PC-9 (cell line): ENCODE data around the gene CCR6. TPM values are rescaled to one million over a fixed set of nuclear protein-coding genes. Genes with fewer than 3 reads are reported as not detected.

Experiments
- BruUV-seq: library from RNA; stranded (reverse); fragments of 400-500 nt; replicated peaks from 2 replicates; lab custom pipeline; 2021; lab: Mats Ljungman, UMichigan
- CTCF ChIA-PET: fragments of 300-600 bp; sonication (Branson Sonifier 250); formaldehyde crosslinking; loops from one replicate; lab custom pipeline; 2022; ENCODE audit warnings: antibody characterized with exemption; lab: Charles Lee
- POLR2A ChIA-PET: fragments of 300-600 bp; sonication (Branson Sonifier 250); formaldehyde crosslinking; loops from one replicate; lab custom pipeline; 2022; ENCODE audit warnings: antibody characterized with exemption; ENCODE audit not compliant: unreplicated experiment; lab: Charles Lee
- DNase-seq, 2 experiments: peaks; one replicate each; pipeline versions ENCODE4 v3.0.0 to v3.0.0-alpha.2; 2015 to 2022; ENCODE audit warnings: mixed read lengths in 1 of 2
- H2AFZ ChIP-seq: fragments of 200-600 bp; sonication (generic); 2 replicates; pipeline ENCODE4 v1.8.1; 2017; ENCODE audit warnings: antibody characterized with exemption
- H3F3A ChIP-seq: fragments of 200-600 bp; sonication (generic); 2 replicates; pipeline ENCODE4 v1.8.1; 2017; ENCODE audit warnings: antibody characterized with exemption, mild to moderate bottlenecking, low read depth; ENCODE audit not compliant: insufficient read depth
- H3K27ac ChIP-seq: fragments of 200-600 bp; sonication (generic); 2 replicates; pipeline ENCODE4 v1.6.1; 2016; ENCODE audit warnings: mixed run types
- H3K27me3 ChIP-seq: fragments of 200-600 bp; sonication (generic); 2 replicates; pipeline ENCODE4 v1.6.1; 2016; ENCODE audit warnings: low read depth, mixed run types; ENCODE audit not compliant: insufficient read depth
- H3K36me3 ChIP-seq: fragments of 200-600 bp; sonication (generic); 2 replicates; pipeline ENCODE4 v1.6.1; 2016; ENCODE audit warnings: low read depth, mixed run types
- H3K4me1 ChIP-seq: fragments of 200-600 bp; sonication (generic); replicated peaks from 2 replicates; pipeline ENCODE4 v1.6.1; 2016; ENCODE audit warnings: mixed run types; ENCODE audit not compliant: insufficient read depth
- H3K4me2 ChIP-seq: fragments of 200-600 bp; sonication (generic); 2 replicates; pipeline ENCODE4 v1.6.1; 2017; ENCODE audit warnings: mixed run types
- H3K4me3 ChIP-seq: fragments of 200-600 bp; sonication (generic); 2 replicates; pipeline ENCODE4 v1.6.1; 2016; ENCODE audit warnings: mixed run types
- H3K79me2 ChIP-seq: fragments of 200-600 bp; sonication (generic); 2 replicates; pipeline ENCODE4 v1.6.1; 2017; ENCODE audit warnings: low read depth, mixed run types
- H3K9me2 ChIP-seq: fragments of 200-600 bp; sonication (generic); 2 replicates; pipeline ENCODE4 v1.8.1; 2017; ENCODE audit warnings: mild to moderate bottlenecking; ENCODE audit not compliant: insufficient read depth
- H3K9me3 ChIP-seq: fragments of 200-600 bp; sonication (generic); 2 replicates; pipeline ENCODE4 v1.8.1; 2016; ENCODE audit warnings: low read depth; ENCODE audit not compliant: insufficient read depth
- H4K20me1 ChIP-seq: fragments of 200-600 bp; sonication (generic); 2 replicates; pipeline ENCODE4 v1.8.1; 2017; ENCODE audit not compliant: insufficient read depth
- CTCF ChIP-seq: fragments of 200-600 bp; sonication (generic); conservative IDR thresholded peaks from 2 replicates; pipeline ENCODE4 v1.6.1; 2017; ENCODE audit warnings: mixed run types, antibody characterized with exemption, mild to moderate bottlenecking, moderate library complexity
- EZH2 ChIP-seq: fragments of 200-600 bp; sonication (generic); IDR thresholded peaks from 2 replicates; pipeline ENCODE4 v1.8.0; 2017; ENCODE audit warnings: antibody characterized with exemption, low read depth
- intact Hi-C: fragments of 100-400 bp; cut with micrococcal nuclease; formaldehyde crosslinking; loops from one replicate; pipeline ENCODE4 v1.10.0; 2022; ENCODE audit not compliant: unreplicated experiment
- total RNA-seq: library from RNA; stranded (reverse); gene quantifications from 2 replicates; pipeline ENCODE4 v1.2.3, GENCODE V29; 2021

CCR6 gene
- total RNA-seq, 1 experiment from 2014 or later: not detected

DNA sequence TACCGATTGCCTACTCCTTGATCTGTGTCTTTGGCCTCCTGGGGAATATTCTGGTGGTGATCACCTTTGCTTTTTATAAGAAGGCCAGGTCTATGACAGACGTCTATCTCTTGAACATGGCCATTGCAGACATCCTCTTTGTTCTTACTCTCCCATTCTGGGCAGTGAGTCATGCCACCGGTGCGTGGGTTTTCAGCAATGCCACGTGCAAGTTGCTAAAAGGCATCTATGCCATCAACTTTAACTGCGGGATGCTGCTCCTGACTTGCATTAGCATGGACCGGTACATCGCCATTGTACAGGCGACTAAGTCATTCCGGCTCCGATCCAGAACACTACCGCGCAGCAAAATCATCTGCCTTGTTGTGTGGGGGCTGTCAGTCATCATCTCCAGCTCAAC, 13.5 kb downstream of the CCR6 start:
- no TSS peak for BruUV-seq

DNA sequence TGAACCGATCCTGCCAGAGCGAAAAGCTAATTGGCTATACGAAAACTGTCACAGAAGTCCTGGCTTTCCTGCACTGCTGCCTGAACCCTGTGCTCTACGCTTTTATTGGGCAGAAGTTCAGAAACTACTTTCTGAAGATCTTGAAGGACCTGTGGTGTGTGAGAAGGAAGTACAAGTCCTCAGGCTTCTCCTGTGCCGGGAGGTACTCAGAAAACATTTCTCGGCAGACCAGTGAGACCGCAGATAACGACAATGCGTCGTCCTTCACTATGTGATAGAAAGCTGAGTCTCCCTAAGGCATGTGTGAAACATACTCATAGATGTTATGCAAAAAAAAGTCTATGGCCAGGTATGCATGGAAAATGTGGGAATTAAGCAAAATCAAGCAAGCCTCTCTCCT, 14.2 kb downstream of the CCR6 start:
- TF ChIP-seq EZH2: no peak
- no peak for TF ChIP-seq CTCF
- Histone ChIP-seq H3K27me3 (peaks cover 91% of the 10 kb centered on the region), H3K79me2 (no peaks in the 10 kb centered on the region), H3K4me1 (no peaks in the 10 kb centered on the region), H3K36me3 (no peaks in the 10 kb centered on the region), H2AFZ (no peak overlapping the region), H3K9me2 (no peaks in the 10 kb centered on the region), H3F3A (no peaks in the 10 kb centered on the region), H3K4me3 (no peak overlapping the region), H3K27ac (no peak overlapping the region), H3K9me3 (no peaks in the 10 kb centered on the region; the same call in 1 of the 2 replicates), H4K20me1 (no peaks in the 10 kb centered on the region), H3K4me2 (no peak overlapping the region)
- ChIA-PET POLR2A (no interaction called here), CTCF (no interaction called here)
- DNase-seq: no peak
- no TSS peak for BruUV-seq
- intact Hi-C loops: no loop called here

More for the DNA sequence above, 13.5 kb downstream of the CCR6 start:
- Histone ChIP-seq H3K27ac (no peak overlapping the region), H3K27me3 (peaks cover 93% of the 10 kb centered on the region), H3K9me3 (no peaks in the 10 kb centered on the region; the same call in 1 of the 2 replicates), H3K79me2 (no peaks in the 10 kb centered on the region), H2AFZ (no peak overlapping the region), H3K4me3 (no peak overlapping the region), H3K4me1 (no peaks in the 10 kb centered on the region), H3F3A (no peaks in the 10 kb centered on the region), H3K4me2 (no peak overlapping the region), H3K9me2 (no peaks in the 10 kb centered on the region), H4K20me1 (no peaks in the 10 kb centered on the region), H3K36me3 (no peaks in the 10 kb centered on the region)
- intact Hi-C loops: no loop called here
- TF ChIP-seq CTCF (no peak), EZH2 (no peak)
- CTCF ChIA-PET: no interaction called here
- POLR2A ChIA-PET: no interaction called here
- no peak for DNase-seq

- ChIA-PET POLR2A (no interaction called here), CTCF (no interaction called here)
- BruUV-seq: no TSS peak
These were observed 15.0 kb downstream of the CCR6 start for GRCh38 chr6:167137881-167138280.

More at GRCh38 chr6:167137881-167138280, 15.0 kb downstream of the CCR6 start:
- Histone ChIP-seq H3K9me3 (no peaks in the 10 kb centered on the region; the same call in 1 of the 2 replicates), H3K79me2 (no peaks in the 10 kb centered on the region), H3K27ac (no peak overlapping the region), H3K4me1 (no peaks in the 10 kb centered on the region), H3K27me3 (peaks cover 84% of the 10 kb centered on the region), H3K9me2 (no peaks in the 10 kb centered on the region), H3K4me2 (no peak overlapping the region), H3K36me3 (no peaks in the 10 kb centered on the region), H2AFZ (no peak overlapping the region), H3K4me3 (no peak overlapping the region), H4K20me1 (no peaks in the 10 kb centered on the region), H3F3A (no peaks in the 10 kb centered on the region)
- intact Hi-C loops: no loop called here
- TF ChIP-seq CTCF: no peak
- no peak for TF ChIP-seq EZH2
- DNase-seq: no peak
